ENCODE results near the gene B3GALT5.

B3GALT5 gene

GRCh38 chr21:39593522-39593921 lies 19.2 kb upstream of the B3GALT5 start:
- no peak for DNase-seq (ENCODE audit: low read depth)
- TF ChIP-seq CTCF (IDR thresholded peaks at IDR 0.05; ENCODE audit: low read depth, low read length, missing control alignments): no peak
- H3K4me3 ChIP-seq (ENCODE audit: low read depth, low read length): no peak overlapping the region

GRCh38 chr21:39595465-39595864 lies 17.3 kb upstream of the B3GALT5 start:
- DNase-seq (ENCODE audit: low read depth): no peak
- no peak for TF ChIP-seq CTCF (IDR thresholded peaks at IDR 0.05; ENCODE audit: low read depth, low read length, missing control alignments)
- no peak overlapping the region for H3K4me3 ChIP-seq (ENCODE audit: low read depth, low read length)

GRCh38 chr21:39597595-39597994 lies 15.1 kb upstream of the B3GALT5 start:
- TF ChIP-seq CTCF (IDR thresholded peaks at IDR 0.05; ENCODE audit: low read depth, low read length, missing control alignments): no peak
- DNase-seq (ENCODE audit: low read depth): no peak
- no peak overlapping the region for H3K4me3 ChIP-seq (ENCODE audit: low read depth, low read length)

- no peak for DNase-seq (ENCODE audit: low read depth)
- TF ChIP-seq CTCF (IDR thresholded peaks at IDR 0.05; ENCODE audit: low read depth, low read length, missing control alignments): no peak
- no peak overlapping the region for H3K4me3 ChIP-seq (ENCODE audit: low read depth, low read length)
Observed at GRCh38 chr21:39599191-39599970, 13.4 kb upstream of the B3GALT5 start.

- TF ChIP-seq CTCF (IDR thresholded peaks at IDR 0.05; ENCODE audit: low read depth, low read length, missing control alignments): no peak
- H3K4me3 ChIP-seq (ENCODE audit: low read depth, low read length): no peak overlapping the region
- no peak for DNase-seq (ENCODE audit: low read depth)
Observed at GRCh38 chr21:39601187-39601928, 11.4 kb upstream of the B3GALT5 start.

GRCh38 chr21:39602076-39602689 lies 10.6 kb upstream of the B3GALT5 start:
- no peak overlapping the region for H3K4me3 ChIP-seq (ENCODE audit: low read depth, low read length)
- no peak for TF ChIP-seq CTCF (IDR thresholded peaks at IDR 0.05; ENCODE audit: low read depth, low read length, missing control alignments)
- DNase-seq (ENCODE audit: low read depth): no peak
